ENCODE results near the gene NEB.

GRCh38 chr2:151655663-151656398 is 78.4 kb downstream of the NEB start:
- TF ChIP-seq CTCF (CRISPR knock-in tag; IDR thresholded peaks at IDR 0.05) (no peak), SMC3 (IDR thresholded peaks at IDR 0.05; ENCODE audit: low read length) (no peak), CEBPB (IDR thresholded peaks at IDR 0.05; ENCODE audit: borderline replicate concordance, low read depth, low read length) (no peak), MTF2 (CRISPR knock-in tag; IDR thresholded peaks at IDR 0.05; ENCODE audit: borderline replicate concordance) (no peak), PREB (CRISPR knock-in tag; IDR thresholded peaks at IDR 0.05) (no peak), HHEX (CRISPR knock-in tag; IDR thresholded peaks at IDR 0.05) (no peak), IRF1 (CRISPR knock-in tag; IDR thresholded peaks at IDR 0.05; ENCODE audit: low read depth) (no peak), ZNF274 (CRISPR knock-in tag; IDR thresholded peaks at IDR 0.05) (no peak), ZNF570 (CRISPR knock-in tag; IDR thresholded peaks at IDR 0.05; ENCODE audit: borderline replicate concordance) (no peak), NFE2L1 (CRISPR knock-in tag; IDR thresholded peaks at IDR 0.05; ENCODE audit: borderline replicate concordance) (no peak), ZNF800 (CRISPR knock-in tag; IDR thresholded peaks at IDR 0.05) (no peak), RELA (CRISPR knock-in tag; IDR thresholded peaks at IDR 0.05) (no peak), CSRNP2 (CRISPR knock-in tag; conservative IDR thresholded peaks at IDR 0.05; ENCODE audit: low read depth) (no peak)
- TF ChIP-seq, protein P1, sequence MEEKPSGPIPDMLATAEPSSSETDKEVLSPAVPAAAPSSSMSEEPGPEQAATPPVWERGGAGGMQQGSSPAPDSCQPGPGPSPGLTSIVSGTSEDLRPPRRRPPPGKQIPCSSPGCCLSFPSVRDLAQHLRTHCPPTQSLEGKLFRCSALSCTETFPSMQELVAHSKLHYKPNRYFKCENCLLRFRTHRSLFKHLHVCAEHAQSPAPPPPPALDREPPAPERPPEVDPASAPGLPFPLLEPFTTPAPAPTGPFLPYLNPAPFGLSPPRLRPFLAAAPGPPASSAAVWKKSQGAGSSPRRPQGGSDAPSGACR (CRISPR knock-in tag; IDR thresholded peaks at IDR 0.05): no peak
